HUES6 (cell line): ENCODE measurements around the gene SEC16A.
"Not testable (repeated sequence)": the region's sequence is repeated elsewhere in the genome, so short reads cannot be mapped to it uniquely, and the experiment has no call there.

Source experiments
- H3K27ac ChIP-seq: 2 replicates; pipeline ENCODE4 v1.7.0; 2013; ENCODE audit warnings: low read depth, mild to moderate bottlenecking, low read length, inconsistent platforms
- H3K27me3 ChIP-seq: 2 replicates; pipeline ENCODE4 v1.6.1; 2013; ENCODE audit warnings: low read length; ENCODE audit not compliant: control insufficient read depth, insufficient read depth
- H3K36me3 ChIP-seq: 2 replicates; pipeline ENCODE4 v1.6.1; 2013; ENCODE audit warnings: low read length; ENCODE audit not compliant: control insufficient read depth, insufficient read depth
- H3K4me1 ChIP-seq: 2 replicates; pipeline ENCODE4 v1.6.1; 2013; ENCODE audit warnings: low read length; ENCODE audit not compliant: control insufficient read depth, insufficient read depth
- H3K4me3 ChIP-seq: 2 replicates; pipeline ENCODE4 v1.5.1; 2013; ENCODE audit warnings: low read depth, low read length
- H3K9ac ChIP-seq: one replicate; pipeline ENCODE4 v1.6.1; 2013; ENCODE audit warnings: mild to moderate bottlenecking, low read length
- H3K9me3 ChIP-seq: 2 replicates; pipeline ENCODE4 v1.6.1; 2013; ENCODE audit warnings: low read depth, low read length; ENCODE audit not compliant: control insufficient read depth, insufficient read depth

Gene SEC16A

GRCh38 chr9:136419092-136419420 lies 63.8 kb downstream of the SEC16A start:
- no peaks in the 10 kb centered on the region for H3K4me1 ChIP-seq
- no peak overlapping the region for H3K4me3 ChIP-seq
- H3K36me3 ChIP-seq = peaks cover 96% of the 10 kb centered on the region
- H3K27ac ChIP-seq = no peak overlapping the region
- H3K9ac ChIP-seq = no peak overlapping the region
- H3K27me3 ChIP-seq = no peaks in the 10 kb centered on the region
- H3K9me3 ChIP-seq = no peaks in the 10 kb centered on the region

- Histone ChIP-seq H3K36me3 (peaks cover 97% of the 10 kb centered on the region), H3K4me3 (no peak overlapping the region), H3K9ac (no peak overlapping the region), H3K27ac (no peak overlapping the region), H3K9me3 (no peaks in the 10 kb centered on the region), H3K27me3 (no peaks in the 10 kb centered on the region), H3K4me1 (no peaks in the 10 kb centered on the region)
Measured at GRCh38 chr9:136418182-136419091, 64.4 kb downstream of the SEC16A start.

GRCh38 chr9:136416914-136417313 lies 65.9 kb downstream of the SEC16A start:
- no peak overlapping the region for H3K27ac ChIP-seq
- no peaks in the 10 kb centered on the region for H3K9me3 ChIP-seq
- H3K4me1 ChIP-seq = no peaks in the 10 kb centered on the region
- H3K27me3 ChIP-seq = no peaks in the 10 kb centered on the region
- H3K9ac ChIP-seq = no peak overlapping the region
- no peak overlapping the region for H3K4me3 ChIP-seq
- H3K36me3 ChIP-seq = peaks cover 95% of the 10 kb centered on the region

- H3K4me3 ChIP-seq = no peak overlapping the region
- peaks cover 93% of the 10 kb centered on the region for H3K36me3 ChIP-seq
- no peak overlapping the region for H3K27ac ChIP-seq
- no peak overlapping the region for H3K9ac ChIP-seq
- peaks cover 3% of the 10 kb centered on the region; the same call in 1 of the 2 replicates for H3K4me1 ChIP-seq
- no peaks in the 10 kb centered on the region for H3K9me3 ChIP-seq
- no peaks in the 10 kb centered on the region for H3K27me3 ChIP-seq
Measured at GRCh38 chr9:136416427-136416826, 66.4 kb downstream of the SEC16A start.

- no peak overlapping the region for H3K4me3 ChIP-seq
- no peaks in the 10 kb centered on the region for H3K27me3 ChIP-seq
- H3K9ac ChIP-seq = no peak overlapping the region
- peaks cover 69% of the 10 kb centered on the region for H3K36me3 ChIP-seq
- no peak overlapping the region for H3K27ac ChIP-seq
- peaks cover 9% of the 10 kb centered on the region; the same call in 1 of the 2 replicates for H3K4me1 ChIP-seq
- H3K9me3 ChIP-seq = no peaks in the 10 kb centered on the region
Measured at GRCh38 chr9:136412962-136413361, 69.9 kb downstream of the SEC16A start.

- Histone ChIP-seq H3K9ac (peak overlapping the region; percentile 98), H3K9me3 (no peaks in the 10 kb centered on the region), H3K4me3 (peak overlapping the region; percentile 100), H3K27ac (no peak overlapping the region), H3K4me1 (peaks cover 9% of the 10 kb centered on the region; the same call in 1 of the 2 replicates), H3K27me3 (no peaks in the 10 kb centered on the region), H3K36me3 (peaks cover 66% of the 10 kb centered on the region)
Measured at GRCh38 chr9:136411378-136411777, 71.5 kb downstream of the SEC16A start.

GRCh38 chr9:136410500-136411287 lies 72.1 kb downstream of the SEC16A start, which contains the start of the genes ENTR1 and PMPCA:
TSS of gene ENTR1 (minus strand) at chr9:136410614. CDS start at chr9:136410397, 217 bp downstream.
TSS of gene PMPCA (plus strand) at chr9:136410658. CDS start at chr9:136410669, 11 bp downstream.
- Histone ChIP-seq H3K27ac (peak within 1 kb of the TSS; percentile 97), H3K4me1 (peaks cover 9% of the 10 kb centered on the region; the same call in 1 of the 2 replicates), H3K36me3 (peaks cover 63% of the 10 kb centered on the region), H3K9me3 (no peaks in the 10 kb centered on the region), H3K9ac (peak within 1 kb of the TSS; percentile 98), H3K4me3 (peak within 1 kb of the TSS; percentile 100), H3K27me3 (no peaks in the 10 kb centered on the region)

GRCh38 chr9:136409557-136410455 lies 73.0 kb downstream of the SEC16A start:
- H3K4me3 ChIP-seq = peak overlapping the region; percentile 100
- H3K27me3 ChIP-seq = no peaks in the 10 kb centered on the region
- peak overlapping the region; percentile 86; the same call in 1 of the 2 replicates for H3K27ac ChIP-seq
- H3K9ac ChIP-seq = peak overlapping the region; percentile 93
- H3K36me3 ChIP-seq = peaks cover 65% of the 10 kb centered on the region
- H3K4me1 ChIP-seq = peaks cover 9% of the 10 kb centered on the region; the same call in 1 of the 2 replicates
- H3K9me3 ChIP-seq = no peaks in the 10 kb centered on the region

GRCh38 chr9:136407911-136408310 lies 74.9 kb downstream of the SEC16A start:
- Histone ChIP-seq H3K36me3 (peaks cover 60% of the 10 kb centered on the region), H3K27ac (no peak overlapping the region; the same call in 1 of the 2 replicates), H3K27me3 (no peaks in the 10 kb centered on the region), H3K9me3 (no peaks in the 10 kb centered on the region), H3K4me1 (peaks cover 9% of the 10 kb centered on the region; the same call in 1 of the 2 replicates), H3K4me3 (no peak overlapping the region), H3K9ac (no peak overlapping the region)

GRCh38 chr9:136407061-136407460 lies 75.8 kb downstream of the SEC16A start:
- H3K9me3 ChIP-seq, H3K27ac ChIP-seq, H3K4me3 ChIP-seq, H3K4me1 ChIP-seq, H3K9ac ChIP-seq, H3K27me3 ChIP-seq: not testable (repeated sequence)
- peaks cover 60% of the 10 kb centered on the region for H3K36me3 ChIP-seq
